ENCODE data around the gene GCHFR.

DNA sequence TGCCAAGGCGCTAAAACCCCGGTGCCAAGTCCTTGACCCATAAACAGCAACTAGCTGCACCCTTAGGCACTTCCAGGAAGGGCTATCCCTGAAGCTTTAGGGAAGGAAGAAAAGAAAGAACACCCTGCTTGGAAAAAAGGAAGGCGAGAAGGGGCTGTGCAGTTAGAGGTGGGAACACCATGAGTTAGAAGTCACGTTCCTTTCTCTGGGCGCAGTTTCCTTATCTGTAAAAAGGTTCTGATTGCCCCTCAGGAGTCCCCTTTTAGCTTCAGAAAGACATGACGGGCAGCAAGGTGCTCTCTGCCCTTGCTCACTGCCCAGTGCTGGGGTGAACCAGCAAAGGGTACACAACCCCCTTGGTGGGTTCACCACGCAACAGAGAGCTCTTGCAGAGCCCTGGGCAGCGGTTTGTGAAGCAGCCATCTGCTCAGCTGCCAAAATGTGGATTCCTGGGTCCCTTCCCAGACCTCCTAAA lies 798 bp downstream of the GCHFR start:
- TF ChIP-seq, protein P1, sequence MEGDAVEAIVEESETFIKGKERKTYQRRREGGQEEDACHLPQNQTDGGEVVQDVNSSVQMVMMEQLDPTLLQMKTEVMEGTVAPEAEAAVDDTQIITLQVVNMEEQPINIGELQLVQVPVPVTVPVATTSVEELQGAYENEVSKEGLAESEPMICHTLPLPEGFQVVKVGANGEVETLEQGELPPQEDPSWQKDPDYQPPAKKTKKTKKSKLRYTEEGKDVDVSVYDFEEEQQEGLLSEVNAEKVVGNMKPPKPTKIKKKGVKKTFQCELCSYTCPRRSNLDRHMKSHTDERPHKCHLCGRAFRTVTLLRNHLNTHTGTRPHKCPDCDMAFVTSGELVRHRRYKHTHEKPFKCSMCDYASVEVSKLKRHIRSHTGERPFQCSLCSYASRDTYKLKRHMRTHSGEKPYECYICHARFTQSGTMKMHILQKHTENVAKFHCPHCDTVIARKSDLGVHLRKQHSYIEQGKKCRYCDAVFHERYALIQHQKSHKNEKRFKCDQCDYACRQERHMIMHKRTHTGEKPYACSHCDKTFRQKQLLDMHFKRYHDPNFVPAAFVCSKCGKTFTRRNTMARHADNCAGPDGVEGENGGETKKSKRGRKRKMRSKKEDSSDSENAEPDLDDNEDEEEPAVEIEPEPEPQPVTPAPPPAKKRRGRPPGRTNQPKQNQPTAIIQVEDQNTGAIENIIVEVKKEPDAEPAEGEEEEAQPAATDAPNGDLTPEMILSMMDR (IDR thresholded peaks at IDR 0.05) = no peak
- TF ChIP-seq POLR2A (IDR thresholded peaks at IDR 0.05; ENCODE audit: low read depth) = no peak

Data from esophagus muscularis mucosa (tissue), 3 donors.